ENCODE data around the gene KLC3. TPM values are rescaled to one million over a fixed set of nuclear protein-coding genes. Genes with fewer than 3 reads are reported as not detected.

The KLC3 gene
- total and polyA plus RNA-seq, 2 donors (not counting 1 experiment from before 2014, with no cell fraction given), result 0.09 to 0.17 TPM

Other genes with a start within 250 kb of the KLC3 start
- 34.4 and 36.0 TPM in 2 replicates for gene PPP1R37, start 247.6 kb upstream of the KLC3 start, total RNA-seq
- 11.3 and 12.3 TPM in 2 replicates for gene PPP1R37, start 247.6 kb upstream of the KLC3 start, polyA plus RNA-seq
- 0.17 and 0.26 TPM in 2 replicates for gene NKPD1, start 179.8 kb upstream of the KLC3 start, total RNA-seq
- gene NKPD1, start 179.8 kb upstream of the KLC3 start, polyA plus RNA-seq, result 0.01 TPM in 1 of 2 replicates, not detected in the other
- gene TRAPPC6A, start 162.5 kb upstream of the KLC3 start, total RNA-seq, result 15.9 and 20.0 TPM in 2 replicates
- 4.5 and 9.3 TPM in 2 replicates for gene TRAPPC6A, start 162.5 kb upstream of the KLC3 start, polyA plus RNA-seq
- gene BLOC1S3, start 162.0 kb upstream of the KLC3 start, total RNA-seq, result 2.6 and 3.8 TPM in 2 replicates
- gene BLOC1S3, start 162.0 kb upstream of the KLC3 start, polyA plus RNA-seq, result 5.2 and 5.6 TPM in 2 replicates
- under 0.01 TPM in 1 of 2 replicates, not detected in the other for gene EXOC3L2, start 95.3 kb upstream of the KLC3 start, total RNA-seq
- gene EXOC3L2, start 95.3 kb upstream of the KLC3 start, polyA plus RNA-seq, result not detected in 2 replicates
- 7.4 and 8.9 TPM in 2 replicates for gene MARK4, start 89.5 kb upstream of the KLC3 start, total RNA-seq
- 14.1 and 19.5 TPM in 2 replicates for gene MARK4, start 89.5 kb upstream of the KLC3 start, polyA plus RNA-seq
- not detected in 2 replicates for gene CKM, start 17.9 kb upstream of the KLC3 start, total RNA-seq
- 0.03 TPM in 1 of 2 replicates, not detected in the other for gene CKM, start 17.9 kb upstream of the KLC3 start, polyA plus RNA-seq
- gene ERCC2, start 29.8 kb downstream of the KLC3 start, total RNA-seq, result 16.7 and 21.6 TPM in 2 replicates
- gene ERCC2, start 29.8 kb downstream of the KLC3 start, polyA plus RNA-seq, result 51.6 and 57.1 TPM in 2 replicates
- 1.5 and 3.0 TPM in 2 replicates for gene PPP1R13L, start 64.3 kb downstream of the KLC3 start, total RNA-seq
- gene PPP1R13L, start 64.3 kb downstream of the KLC3 start, polyA plus RNA-seq, result 1.2 and 5.8 TPM in 2 replicates
- gene POLR1G, start 65.9 kb downstream of the KLC3 start, total RNA-seq, result 3.6 and 5.4 TPM in 2 replicates
- 4.7 and 5.3 TPM in 2 replicates for gene POLR1G, start 65.9 kb downstream of the KLC3 start, polyA plus RNA-seq
- gene ERCC1, start 83.2 kb downstream of the KLC3 start, total RNA-seq, result 81.1 and 81.4 TPM in 2 replicates
- 49.3 and 69.6 TPM in 2 replicates for gene ERCC1, start 83.2 kb downstream of the KLC3 start, polyA plus RNA-seq
- 9.5 and 24.9 TPM in 2 replicates for gene FOSB, start 127.2 kb downstream of the KLC3 start, total RNA-seq
- 2.8 and 48.6 TPM in 2 replicates for gene FOSB, start 127.2 kb downstream of the KLC3 start, polyA plus RNA-seq
- 5.1 and 7.9 TPM in 2 replicates for gene RTN2, start 156.3 kb downstream of the KLC3 start, total RNA-seq
- gene RTN2, start 156.3 kb downstream of the KLC3 start, polyA plus RNA-seq, result 8.9 and 11.7 TPM in 2 replicates
- 1.8 and 2.8 TPM in 2 replicates for gene PPM1N, start 157.7 kb downstream of the KLC3 start, total RNA-seq
- 2.3 and 2.6 TPM in 2 replicates for gene PPM1N, start 157.7 kb downstream of the KLC3 start, polyA plus RNA-seq
- 33.1 and 40.3 TPM in 2 replicates for gene VASP, start 166.7 kb downstream of the KLC3 start, total RNA-seq
- 62.3 and 67.9 TPM in 2 replicates for gene VASP, start 166.7 kb downstream of the KLC3 start, polyA plus RNA-seq
- gene OPA3, start 244.1 kb downstream of the KLC3 start, total RNA-seq, result 3.1 and 3.8 TPM in 2 replicates
- gene OPA3, start 244.1 kb downstream of the KLC3 start, polyA plus RNA-seq, result 8.3 and 11.3 TPM in 2 replicates